GM12891 (cell line): ENCODE data around the gene SLC44A4.

Experiments used
- PAX5 ChIP-seq: IDR thresholded peaks from 2 replicates; pipeline ENCODE4 v1.6.1; 2011; ENCODE audit warnings: low read length, moderate library complexity, mild to moderate bottlenecking; ENCODE audit not compliant: insufficient read depth, severe bottlenecking
- POLR2A ChIP-seq: IDR thresholded peaks from 2 replicates; pipeline ENCODE4 v1.6.1; 2011; ENCODE audit warnings: low read depth, low read length, control low read depth
- POLR2AphosphoS5 ChIP-seq: IDR thresholded peaks from 2 replicates; pipeline ENCODE4 v1.6.1; 2011; ENCODE audit warnings: low read depth, low read length, control low read depth
- SPI1 ChIP-seq: IDR thresholded peaks from 2 replicates; pipeline ENCODE4 v1.6.1; 2011; ENCODE audit warnings: low read depth, low read length, control low read depth
- TAF1 ChIP-seq: IDR thresholded peaks from 2 replicates; pipeline ENCODE4 v1.6.1; 2011; ENCODE audit warnings: low read depth, low read length, control low read depth

GRCh38 chr6:31878726-31879125 is at the start of gene SLC44A4:
- TF ChIP-seq POLR2A = no peak
- no peak for TF ChIP-seq POLR2AphosphoS5
- TF ChIP-seq TAF1 = no peak
- no peak for TF ChIP-seq SPI1
- TF ChIP-seq PAX5 = no peak
